ENCODE results near the gene KRTAP5-11. TPM values are rescaled to one million over a fixed set of nuclear protein-coding genes. Genes with fewer than 3 reads are reported as not detected.

Gene KRTAP5-11
- total and polyA plus RNA-seq, 2 of the 8 experiments (the other 6 are each of a cell fraction or from before 2014, with no cell fraction given) = not detected

GRCh38 chr11:71562120-71562519 lies 20.6 kb downstream of the KRTAP5-11 start (continued):
- TF ChIP-seq CTCF (IDR thresholded peaks at IDR 0.05; ENCODE audit: control extremely low read depth in 1 of 3, insufficient read depth in 1 of 3, low read depth in 1 of 3, low read length in 3 of 3) = no peak
- no peak for TF ChIP-seq NRF1 (IDR thresholded peaks at IDR 0.05; ENCODE audit: low read depth, low read length)
- TF ChIP-seq HDAC2 (IDR thresholded peaks at IDR 0.05; ENCODE audit: borderline replicate concordance in 1 of 2, low read depth in 2 of 2, low read length in 2 of 2) = no peak
- TF ChIP-seq CHD1 (IDR thresholded peaks at IDR 0.05; ENCODE audit: low read depth, low read length) = no peak
- TF ChIP-seq ZNF274 (IDR thresholded peaks at IDR 0.05; ENCODE audit: borderline replicate concordance, extremely low read depth, low read length) = no peak
- TF ChIP-seq, protein P1, sequence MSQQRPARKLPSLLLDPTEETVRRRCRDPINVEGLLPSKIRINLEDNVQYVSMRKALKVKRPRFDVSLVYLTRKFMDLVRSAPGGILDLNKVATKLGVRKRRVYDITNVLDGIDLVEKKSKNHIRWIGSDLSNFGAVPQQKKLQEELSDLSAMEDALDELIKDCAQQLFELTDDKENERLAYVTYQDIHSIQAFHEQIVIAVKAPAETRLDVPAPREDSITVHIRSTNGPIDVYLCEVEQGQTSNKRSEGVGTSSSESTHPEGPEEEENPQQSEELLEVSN (IDR thresholded peaks at IDR 0.05) = no peak
- no peak for TF ChIP-seq SIN3A (conservative IDR thresholded peaks at IDR 0.05 in 1 of 2, IDR thresholded peaks at IDR 0.05 in 1 of 2; ENCODE audit: low read depth in 1 of 2, low read length in 2 of 2)
- TF ChIP-seq KDM4A (IDR thresholded peaks at IDR 0.05; ENCODE audit: low read depth, low read length, severe bottlenecking) = no peak
- no peak for TF ChIP-seq TAF1 (IDR thresholded peaks at IDR 0.05; ENCODE audit: low read depth, low read length)
- no peak for TF ChIP-seq POU5F1 (IDR thresholded peaks at IDR 0.05; ENCODE audit: low read depth, low read length)
- no peak for TF ChIP-seq POLR2AphosphoS5 (IDR thresholded peaks at IDR 0.05; ENCODE audit: low read depth, low read length)
- TF ChIP-seq, protein P2, sequence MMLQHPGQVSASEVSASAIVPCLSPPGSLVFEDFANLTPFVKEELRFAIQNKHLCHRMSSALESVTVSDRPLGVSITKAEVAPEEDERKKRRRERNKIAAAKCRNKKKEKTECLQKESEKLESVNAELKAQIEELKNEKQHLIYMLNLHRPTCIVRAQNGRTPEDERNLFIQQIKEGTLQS (IDR thresholded peaks at IDR 0.05; ENCODE audit: insufficient read depth, low read depth, low read length) = no peak
- TF ChIP-seq CEBPB (IDR thresholded peaks at IDR 0.05; ENCODE audit: low read depth, low read length) = no peak

Measured in H1 (cell line).